Muscle layer of colon (tissue), 2 donors: ENCODE results near the gene DIP2C.
"Not testable (repeated sequence)": the region's sequence is repeated elsewhere in the genome, so short reads cannot be mapped to it uniquely, and the experiment has no call there.

Experiments used
- H3K27ac ChIP-seq: one replicate; pipeline ENCODE4 v1.7.0; 2013; ENCODE audit warnings: low read depth, mild to moderate bottlenecking, low read length, moderate library complexity
- H3K27me3 ChIP-seq, 2 donors: one replicate each; pipeline ENCODE4 v1.7.0; 2013; ENCODE audit warnings: low read length in 2 of 2, mild to moderate bottlenecking in 2 of 2; ENCODE audit not compliant: insufficient read depth in 2 of 2, control insufficient read depth in 1 of 2
- H3K36me3 ChIP-seq: one replicate; pipeline ENCODE4 v1.7.0; 2013; ENCODE audit warnings: mild to moderate bottlenecking, low read length; ENCODE audit not compliant: insufficient read depth
- H3K4me1 ChIP-seq: one replicate; pipeline ENCODE4 v1.7.0; 2013; ENCODE audit warnings: mild to moderate bottlenecking, low read length; ENCODE audit not compliant: insufficient read depth
- H3K4me3 ChIP-seq, 2 donors: one replicate each; pipeline ENCODE4 v1.7.0; 2013; ENCODE audit warnings: low read length in 2 of 2, low read depth in 1 of 2, mild to moderate bottlenecking in 1 of 2, moderate library complexity in 1 of 2
- H3K9ac ChIP-seq: one replicate; pipeline ENCODE4 v1.7.0; 2013; ENCODE audit warnings: low read length
- H3K9me3 ChIP-seq: one replicate; pipeline ENCODE4 v1.7.0; 2013; ENCODE audit warnings: mild to moderate bottlenecking, low read length
- donor health status: abdominal sarcoma.
- donor health status: Adenocarcinoma of cecum.

Gene DIP2C

GRCh38 chr10:601660-601963 is 87.9 kb downstream of the DIP2C start:
- Histone ChIP-seq H3K36me3 (no peaks in the 10 kb centered on the region), H3K9me3 (no peaks in the 10 kb centered on the region), H3K4me1 (peaks cover 78% of the 10 kb centered on the region), H3K4me3 (no peak overlapping the region), H3K27ac (peak overlapping the region; percentile 3), H3K9ac (no peak overlapping the region), H3K27me3 (no peaks in the 10 kb centered on the region)

- Histone ChIP-seq H3K9me3 (no peaks in the 10 kb centered on the region), H3K4me3 (no peak overlapping the region), H3K27me3 (no peaks in the 10 kb centered on the region), H3K9ac (no peak overlapping the region), H3K36me3 (no peaks in the 10 kb centered on the region), H3K4me1 (peaks cover 73% of the 10 kb centered on the region), H3K27ac (no peak overlapping the region)
Measured at GRCh38 chr10:600876-601659, 88.4 kb downstream of the DIP2C start.

- Histone ChIP-seq H3K4me1 (peaks cover 66% of the 10 kb centered on the region), H3K27ac (peak overlapping the region; percentile 3)
Measured at GRCh38 chr10:600234-600633, 89.2 kb downstream of the DIP2C start.

GRCh38 chr10:599767-600166 is 89.7 kb downstream of the DIP2C start:
- no peak overlapping the region for H3K9ac ChIP-seq
- H3K9me3 ChIP-seq: no peaks in the 10 kb centered on the region
- H3K36me3 ChIP-seq: no peaks in the 10 kb centered on the region
- H3K4me1 ChIP-seq: peaks cover 62% of the 10 kb centered on the region
- H3K4me3 ChIP-seq: no peak overlapping the region
- no peaks in the 10 kb centered on the region for H3K27me3 ChIP-seq
- peak overlapping the region; percentile 3 for H3K27ac ChIP-seq

More at GRCh38 chr10:600234-600633, 89.2 kb downstream of the DIP2C start:
- no peak overlapping the region for H3K9ac ChIP-seq
- H3K4me3 ChIP-seq: no peak overlapping the region
- no peaks in the 10 kb centered on the region for H3K9me3 ChIP-seq
- no peaks in the 10 kb centered on the region for H3K27me3 ChIP-seq
- H3K36me3 ChIP-seq: no peaks in the 10 kb centered on the region

- Histone ChIP-seq H3K27me3 (no peaks in the 10 kb centered on the region), H3K4me3 (no peak overlapping the region), H3K9me3 (no peaks in the 10 kb centered on the region), H3K36me3 (no peaks in the 10 kb centered on the region), H3K4me1 (peaks cover 68% of the 10 kb centered on the region), H3K9ac (no peak overlapping the region), H3K27ac (no peak overlapping the region)
Measured at GRCh38 chr10:598415-599170, 90.9 kb downstream of the DIP2C start.

- Histone ChIP-seq H3K9me3 (no peaks in the 10 kb centered on the region), H3K4me3 (no peak overlapping the region), H3K36me3 (no peaks in the 10 kb centered on the region), H3K4me1 (peaks cover 69% of the 10 kb centered on the region), H3K27me3 (no peaks in the 10 kb centered on the region), H3K27ac (no peak overlapping the region), H3K9ac (no peak overlapping the region)
Measured at GRCh38 chr10:597976-598375, 91.5 kb downstream of the DIP2C start.

- H3K9me3 ChIP-seq: no peaks in the 10 kb centered on the region
- H3K4me1 ChIP-seq: peaks cover 58% of the 10 kb centered on the region
- H3K27ac ChIP-seq: no peak overlapping the region
- no peak overlapping the region for H3K4me3 ChIP-seq
- H3K9ac ChIP-seq: no peak overlapping the region
- no peaks in the 10 kb centered on the region for H3K27me3 ChIP-seq
- H3K36me3 ChIP-seq: no peaks in the 10 kb centered on the region
Measured at GRCh38 chr10:596725-597345, 92.6 kb downstream of the DIP2C start.

GRCh38 chr10:596131-596530 is 93.3 kb downstream of the DIP2C start:
- not testable (repeated sequence) for H3K9me3 ChIP-seq, H3K27ac ChIP-seq, H3K4me3 ChIP-seq, H3K9ac ChIP-seq, H3K36me3 ChIP-seq, H3K27me3 ChIP-seq
- H3K4me1 ChIP-seq: peaks cover 51% of the 10 kb centered on the region

- peaks cover 44% of the 10 kb centered on the region for H3K4me1 ChIP-seq
- H3K27ac ChIP-seq: no peak overlapping the region
Measured at GRCh38 chr10:595473-595872, 94.0 kb downstream of the DIP2C start.

GRCh38 chr10:594584-595270 is 94.7 kb downstream of the DIP2C start:
- no peak overlapping the region for H3K27ac ChIP-seq
- H3K27me3 ChIP-seq: no peaks in the 10 kb centered on the region
- H3K9ac ChIP-seq: no peak overlapping the region
- no peaks in the 10 kb centered on the region for H3K36me3 ChIP-seq
- H3K4me3 ChIP-seq: no peak overlapping the region
- H3K4me1 ChIP-seq: peaks cover 37% of the 10 kb centered on the region
- no peaks in the 10 kb centered on the region for H3K9me3 ChIP-seq

More at GRCh38 chr10:595473-595872, 94.0 kb downstream of the DIP2C start:
- no peak overlapping the region for H3K9ac ChIP-seq
- no peak overlapping the region for H3K4me3 ChIP-seq
- H3K9me3 ChIP-seq: no peaks in the 10 kb centered on the region
- no peaks in the 10 kb centered on the region for H3K27me3 ChIP-seq
- H3K36me3 ChIP-seq: no peaks in the 10 kb centered on the region

- Histone ChIP-seq H3K27me3 (no peaks in the 10 kb centered on the region), H3K4me1 (peaks cover 35% of the 10 kb centered on the region), H3K9ac (no peak overlapping the region), H3K36me3 (no peaks in the 10 kb centered on the region), H3K4me3 (no peak overlapping the region), H3K27ac (no peak overlapping the region), H3K9me3 (no peaks in the 10 kb centered on the region)
Measured at GRCh38 chr10:593901-594457, 95.5 kb downstream of the DIP2C start.
